Fibroblast of lung (primary cell): Measurements from ENCODE around the gene CNR2. TPM values are rescaled to one million over a fixed set of nuclear protein-coding genes. Genes with fewer than 3 reads are reported as not detected.

ENCODE experiments used
- DNase-seq, 2 donors: peaks; one replicate each; pipeline versions ENCODE4 v3.0.0 to v3.0.0-alpha.2; 2010; ENCODE audit warnings: low read depth in 2 of 2
- H2AFZ ChIP-seq: 2 replicates; pipeline ENCODE4 v1.5.1; 2012; ENCODE audit warnings: low read length, control low read depth, inconsistent platforms
- H3K27ac ChIP-seq: 2 replicates; pipeline ENCODE4 v1.5.1; 2011; ENCODE audit warnings: low read length, control low read depth; ENCODE audit not compliant: insufficient read depth
- H3K27me3 ChIP-seq: 2 replicates; pipeline ENCODE4 v1.5.1; 2011; ENCODE audit warnings: mild to moderate bottlenecking, low read length; ENCODE audit not compliant: control insufficient read depth, insufficient read depth
- H3K36me3 ChIP-seq: 2 replicates; pipeline ENCODE4 v1.5.1; 2011; ENCODE audit warnings: low read length; ENCODE audit not compliant: control insufficient read depth, insufficient read depth
- H3K4me1 ChIP-seq: 2 replicates; pipeline ENCODE4 v1.5.1; 2011; ENCODE audit warnings: low read length; ENCODE audit not compliant: control insufficient read depth, insufficient read depth; ENCODE audit errors: extremely low read depth
- H3K4me2 ChIP-seq: 2 replicates; pipeline ENCODE4 v1.5.1; 2011; ENCODE audit warnings: low read length, control low read depth; ENCODE audit not compliant: insufficient read depth; ENCODE audit errors: extremely low read depth
- H3K4me3 ChIP-seq, 4 experiments: fragments of 200-600 bp in 1 of 4; sonication (generic) in 1 of 4; replicated peaks in 1 of 4; 2 replicates each; pipeline ENCODE4 v1.5.1; 2011 to 2016; ENCODE audit warnings: low read length in 4 of 4, low read depth in 3 of 4, mild to moderate bottlenecking in 3 of 4, control low read depth in 2 of 4, inconsistent platforms in 1 of 4, mixed read lengths in 1 of 4; ENCODE audit not compliant: insufficient read depth in 1 of 4; ENCODE audit errors: control extremely low read depth in 1 of 4
- H3K79me2 ChIP-seq: 2 replicates; pipeline ENCODE4 v1.5.1; 2012; ENCODE audit warnings: mild to moderate bottlenecking, low read length, inconsistent platforms; ENCODE audit not compliant: control insufficient read depth, insufficient read depth
- H3K9ac ChIP-seq: 2 replicates; pipeline ENCODE4 v1.5.1; 2011; ENCODE audit warnings: mild to moderate bottlenecking, low read length, control low read depth; ENCODE audit not compliant: insufficient read depth
- H3K9me3 ChIP-seq: 2 replicates; pipeline ENCODE4 v1.5.1; 2012; ENCODE audit warnings: low read depth, low read length; ENCODE audit not compliant: control insufficient read depth, insufficient read depth
- H4K20me1 ChIP-seq: 2 replicates; pipeline ENCODE4 v1.5.1; 2011; ENCODE audit warnings: low read length; ENCODE audit not compliant: control insufficient read depth, insufficient read depth; ENCODE audit errors: extremely low read depth
- EZH2 ChIP-seq: IDR thresholded peaks from 2 replicates; pipeline ENCODE4 v1.5.1; 2012; ENCODE audit warnings: low read length, control low read depth, mild to moderate bottlenecking; ENCODE audit errors: missing control alignments
- polyA plus RNA-seq, 2 donors: library from polyadenylated mRNA; depleted of rRNA in 1 of 2; stranded (reverse) in 1 of 2; unstranded in 1 of 2; fragments of >200 nt; gene quantifications; 2 replicates each; pipeline ENCODE4 v1.2.1, GENCODE V29; 2011 to 2012; ENCODE audit warnings: missing spikeins in 1 of 2
- total RNA-seq: library from RNA; depleted of rRNA; stranded (reverse); fragments of >200 nt; gene quantifications from 2 replicates; pipeline ENCODE4 v1.2.1, GENCODE V29; 2014
- TF ChIP-seq, protein P1 (sequence below), 2 donors: IDR thresholded peaks in 1 of 2; conservative IDR thresholded peaks in 1 of 2; 1 replicate in 1 of 2; 2 replicates in 1 of 2; pipeline ENCODE4 v1.5.1; 2011 to 2012; ENCODE audit warnings: low read length in 2 of 2, control low read depth in 1 of 2, inconsistent platforms in 1 of 2, low read depth in 1 of 2, mild to moderate bottlenecking in 1 of 2

The CNR2 gene
- total and polyA plus RNA-seq, 2 donors (not counting 1 experiment from before 2014, with no cell fraction given) = not detected

DNA sequence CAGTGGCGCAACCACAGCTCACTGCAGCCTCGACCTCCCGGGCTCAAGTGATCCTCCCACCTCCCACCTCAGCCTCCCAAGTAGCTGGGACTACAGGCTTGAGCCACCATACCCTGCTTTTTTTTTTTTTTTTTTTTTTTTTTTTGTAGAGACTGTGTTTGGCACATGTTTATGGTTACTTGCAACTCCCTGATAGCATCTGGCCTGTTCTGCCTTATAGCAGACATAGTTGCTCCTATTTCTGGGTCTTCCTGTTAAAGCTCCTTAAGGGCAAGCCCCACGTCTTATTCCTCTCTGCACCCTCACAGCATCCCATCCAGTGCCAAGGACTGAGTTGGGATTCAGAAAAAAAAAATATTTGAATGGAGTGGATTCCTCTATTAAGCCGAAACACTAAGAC lies 17.1 kb upstream of the CNR2 start:
- no peak overlapping the region for H3K9ac ChIP-seq
- no peaks in the 10 kb centered on the region for H3K79me2 ChIP-seq
- no peak for DNase-seq
- H3K4me1 ChIP-seq = no peaks in the 10 kb centered on the region
- no peak overlapping the region for H3K4me3 ChIP-seq
- H3K27me3 ChIP-seq = peaks cover 2% of the 10 kb centered on the region
- H3K9me3 ChIP-seq = no peaks in the 10 kb centered on the region
- TF ChIP-seq EZH2 = no peak
- TF ChIP-seq, protein P1, sequence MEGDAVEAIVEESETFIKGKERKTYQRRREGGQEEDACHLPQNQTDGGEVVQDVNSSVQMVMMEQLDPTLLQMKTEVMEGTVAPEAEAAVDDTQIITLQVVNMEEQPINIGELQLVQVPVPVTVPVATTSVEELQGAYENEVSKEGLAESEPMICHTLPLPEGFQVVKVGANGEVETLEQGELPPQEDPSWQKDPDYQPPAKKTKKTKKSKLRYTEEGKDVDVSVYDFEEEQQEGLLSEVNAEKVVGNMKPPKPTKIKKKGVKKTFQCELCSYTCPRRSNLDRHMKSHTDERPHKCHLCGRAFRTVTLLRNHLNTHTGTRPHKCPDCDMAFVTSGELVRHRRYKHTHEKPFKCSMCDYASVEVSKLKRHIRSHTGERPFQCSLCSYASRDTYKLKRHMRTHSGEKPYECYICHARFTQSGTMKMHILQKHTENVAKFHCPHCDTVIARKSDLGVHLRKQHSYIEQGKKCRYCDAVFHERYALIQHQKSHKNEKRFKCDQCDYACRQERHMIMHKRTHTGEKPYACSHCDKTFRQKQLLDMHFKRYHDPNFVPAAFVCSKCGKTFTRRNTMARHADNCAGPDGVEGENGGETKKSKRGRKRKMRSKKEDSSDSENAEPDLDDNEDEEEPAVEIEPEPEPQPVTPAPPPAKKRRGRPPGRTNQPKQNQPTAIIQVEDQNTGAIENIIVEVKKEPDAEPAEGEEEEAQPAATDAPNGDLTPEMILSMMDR (conservative IDR thresholded peaks at IDR 0.05 in 1 of 2, IDR thresholded peaks at IDR 0.05 in 1 of 2; ENCODE audit: low read depth in 1 of 2, low read length in 2 of 2) = no peak
- no peak overlapping the region for H2AFZ ChIP-seq
- H3K4me2 ChIP-seq = no peak overlapping the region
- no peaks in the 10 kb centered on the region for H4K20me1 ChIP-seq
- H3K27ac ChIP-seq = no peak overlapping the region
- H3K36me3 ChIP-seq = no peaks in the 10 kb centered on the region

DNA sequence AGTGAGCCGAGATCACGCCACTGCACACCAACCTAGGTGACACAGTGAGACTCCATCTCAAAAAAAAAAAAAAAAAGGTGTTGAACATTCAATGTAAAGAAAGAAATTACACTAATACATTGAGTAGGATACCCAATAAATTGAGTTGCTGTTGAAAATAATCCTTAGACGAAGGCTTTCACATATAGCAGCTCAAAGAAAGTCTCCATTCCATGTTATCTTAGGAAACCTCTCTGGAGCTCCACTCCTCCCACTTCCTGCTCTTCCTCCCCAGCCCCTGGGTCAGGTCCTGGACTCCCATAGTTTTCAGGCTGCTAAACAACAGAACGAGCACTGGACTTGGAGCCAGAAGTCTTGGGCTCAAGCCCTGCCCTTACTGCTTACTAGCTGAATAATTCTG lies 15.6 kb upstream of the CNR2 start:
- Histone ChIP-seq H3K27ac (no peak overlapping the region), H3K9me3 (no peaks in the 10 kb centered on the region), H3K36me3 (no peaks in the 10 kb centered on the region), H3K4me2 (no peak overlapping the region), H3K4me1 (no peaks in the 10 kb centered on the region), H4K20me1 (no peaks in the 10 kb centered on the region), H3K27me3 (peaks cover 2% of the 10 kb centered on the region), H3K79me2 (no peaks in the 10 kb centered on the region), H2AFZ (no peak overlapping the region), H3K9ac (no peak overlapping the region), H3K4me3 (no peak overlapping the region)
- TF ChIP-seq, protein P1 (conservative IDR thresholded peaks at IDR 0.05 in 1 of 2, IDR thresholded peaks at IDR 0.05 in 1 of 2; ENCODE audit: low read depth in 1 of 2, low read length in 2 of 2) = no peak
- no peak for TF ChIP-seq EZH2
- no peak for DNase-seq

DNA sequence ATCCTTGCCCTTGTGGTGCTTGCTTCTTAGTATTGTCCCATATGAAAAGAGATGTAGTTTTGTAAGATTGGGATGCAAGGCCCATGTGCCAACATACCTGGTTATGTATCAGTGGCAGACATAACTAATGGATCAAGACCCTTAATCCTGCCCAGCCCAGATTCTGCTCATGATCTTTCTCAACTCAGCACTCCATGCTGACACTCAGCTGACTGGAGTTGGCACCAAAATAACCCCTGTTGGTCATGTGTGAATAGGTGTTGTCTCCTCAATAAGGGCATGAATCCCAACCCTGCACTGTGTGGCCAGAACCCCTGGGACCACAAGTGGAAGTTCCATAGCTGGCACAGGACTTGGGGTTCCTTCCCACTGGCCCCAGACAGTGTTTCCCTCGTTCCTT lies 13.9 kb upstream of the CNR2 start:
- no peaks in the 10 kb centered on the region for H4K20me1 ChIP-seq
- H3K27ac ChIP-seq = no peak overlapping the region
- no peak overlapping the region for H3K9ac ChIP-seq
- H3K4me3 ChIP-seq = no peak overlapping the region
- TF ChIP-seq, protein P1 (conservative IDR thresholded peaks at IDR 0.05 in 1 of 2, IDR thresholded peaks at IDR 0.05 in 1 of 2; ENCODE audit: low read depth in 1 of 2, low read length in 2 of 2) = no peak
- no peak for TF ChIP-seq EZH2
- H3K36me3 ChIP-seq = no peaks in the 10 kb centered on the region
- no peaks in the 10 kb centered on the region for H3K27me3 ChIP-seq
- no peaks in the 10 kb centered on the region for H3K79me2 ChIP-seq
- H3K9me3 ChIP-seq = no peaks in the 10 kb centered on the region
- no peak for DNase-seq
- H3K4me1 ChIP-seq = no peaks in the 10 kb centered on the region
- no peak overlapping the region for H2AFZ ChIP-seq
- no peak overlapping the region for H3K4me2 ChIP-seq
